ENCODE results near the gene TACC2.

Gene TACC2

DNA sequence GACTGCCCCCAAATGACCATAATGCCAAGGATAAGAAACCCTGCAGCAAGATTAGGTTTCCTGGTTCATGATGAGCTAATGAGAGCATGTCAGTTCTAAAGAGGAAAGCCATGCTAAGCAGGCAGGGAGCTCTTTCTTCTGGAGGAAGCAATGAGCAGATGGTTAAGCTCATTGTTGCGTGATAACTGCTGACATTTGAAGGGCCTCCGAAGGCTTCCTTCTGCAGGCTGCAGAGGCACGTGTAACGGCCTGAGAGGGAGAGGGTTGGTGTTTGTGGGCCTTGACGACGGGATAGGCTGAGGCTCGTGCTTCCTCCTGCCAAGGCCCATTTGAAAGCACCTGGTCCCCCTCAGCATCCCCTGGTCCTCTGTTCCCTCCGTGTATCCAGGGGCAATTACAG lies 218.6 kb downstream of the TACC2 start:
- no peaks in the 10 kb centered on the region for H4K20me1 ChIP-seq (ENCODE audit: insufficient read depth, low read length)
- H3K9me2 ChIP-seq (ENCODE audit: low read depth, low read length), result no peaks in the 10 kb centered on the region
- no peak overlapping the region for H3K9ac ChIP-seq (ENCODE audit: low read length)
- no peaks in the 10 kb centered on the region for H3K36me3 ChIP-seq (ENCODE audit: insufficient read depth, low read length)
- 0 out of 2 replicates have a peak, but pooled peaks cover 8% of the 10 kb centered on the region for H3K27me3 ChIP-seq (ENCODE audit: insufficient read depth, low read length)
- no peak overlapping the region for H3K27ac ChIP-seq (ENCODE audit: low read depth, low read length, poor library complexity, severe bottlenecking)
- no peak overlapping the region for H3K4me2 ChIP-seq (ENCODE audit: low read length)
- no peak overlapping the region for H2AFZ ChIP-seq (ENCODE audit: low read length)
- H3K4me1 ChIP-seq (ENCODE audit: insufficient read depth, low read length, severe bottlenecking), result no peaks in the 10 kb centered on the region
- H3K4me3 ChIP-seq (ENCODE audit: low read depth, low read length, poor library complexity, severe bottlenecking), result no peak overlapping the region
- no peak for TF ChIP-seq EZH2 (IDR thresholded peaks at IDR 0.05; ENCODE audit: borderline replicate concordance, low read length)
- H3K79me2 ChIP-seq (ENCODE audit: insufficient read depth, low read length), result no peaks in the 10 kb centered on the region
- no peaks in the 10 kb centered on the region for H3F3A ChIP-seq (ENCODE audit: insufficient read depth, low read length)
- no peaks in the 10 kb centered on the region for H3K9me3 ChIP-seq (ENCODE audit: low read length)

DNA sequence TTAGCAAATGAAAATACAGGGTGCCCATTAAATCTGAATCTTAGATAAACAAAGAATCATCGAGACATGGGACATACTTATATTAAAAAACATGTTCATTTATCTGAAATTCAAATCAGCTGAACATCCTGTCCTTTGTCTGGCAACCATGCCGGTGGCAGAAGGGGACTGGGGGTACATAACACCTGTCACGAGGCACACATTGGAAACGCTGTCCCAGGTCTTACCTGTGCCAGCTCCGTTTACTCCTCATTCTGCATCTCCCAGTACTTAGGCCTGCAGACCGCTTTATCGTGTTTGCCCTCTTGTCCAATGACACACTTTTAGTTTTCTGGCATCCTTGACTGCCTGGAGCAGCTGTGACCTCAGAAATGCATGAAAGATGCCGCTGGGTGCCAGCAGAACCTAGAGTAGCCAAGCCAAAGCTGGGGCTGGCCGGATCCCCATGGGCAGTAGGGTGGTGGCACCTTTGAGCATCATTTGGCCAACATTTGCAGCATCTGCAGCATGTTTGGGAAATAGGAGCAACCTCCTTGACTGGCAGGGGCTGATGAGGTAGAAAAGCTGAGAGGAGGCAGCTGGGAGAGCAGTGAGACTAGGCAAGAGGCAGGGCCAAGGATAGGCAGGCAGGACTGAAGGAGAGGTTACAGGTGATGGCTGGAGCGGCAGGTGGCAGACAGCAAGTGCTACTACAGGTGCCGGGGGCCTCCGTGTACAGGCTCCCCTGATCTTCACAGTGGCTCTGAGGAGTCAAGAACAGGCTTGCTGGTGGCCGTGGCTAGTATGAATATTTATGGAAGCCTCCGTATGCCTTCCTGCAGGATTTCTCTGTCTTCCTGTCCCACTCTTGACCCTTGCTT lies 219.8 kb downstream of the TACC2 start:
- H3F3A ChIP-seq (ENCODE audit: insufficient read depth, low read length), result no peaks in the 10 kb centered on the region
- no peaks in the 10 kb centered on the region for H3K79me2 ChIP-seq (ENCODE audit: insufficient read depth, low read length)
- no peak for TF ChIP-seq EZH2 (IDR thresholded peaks at IDR 0.05; ENCODE audit: borderline replicate concordance, low read length)
- TF ChIP-seq, protein P1, sequence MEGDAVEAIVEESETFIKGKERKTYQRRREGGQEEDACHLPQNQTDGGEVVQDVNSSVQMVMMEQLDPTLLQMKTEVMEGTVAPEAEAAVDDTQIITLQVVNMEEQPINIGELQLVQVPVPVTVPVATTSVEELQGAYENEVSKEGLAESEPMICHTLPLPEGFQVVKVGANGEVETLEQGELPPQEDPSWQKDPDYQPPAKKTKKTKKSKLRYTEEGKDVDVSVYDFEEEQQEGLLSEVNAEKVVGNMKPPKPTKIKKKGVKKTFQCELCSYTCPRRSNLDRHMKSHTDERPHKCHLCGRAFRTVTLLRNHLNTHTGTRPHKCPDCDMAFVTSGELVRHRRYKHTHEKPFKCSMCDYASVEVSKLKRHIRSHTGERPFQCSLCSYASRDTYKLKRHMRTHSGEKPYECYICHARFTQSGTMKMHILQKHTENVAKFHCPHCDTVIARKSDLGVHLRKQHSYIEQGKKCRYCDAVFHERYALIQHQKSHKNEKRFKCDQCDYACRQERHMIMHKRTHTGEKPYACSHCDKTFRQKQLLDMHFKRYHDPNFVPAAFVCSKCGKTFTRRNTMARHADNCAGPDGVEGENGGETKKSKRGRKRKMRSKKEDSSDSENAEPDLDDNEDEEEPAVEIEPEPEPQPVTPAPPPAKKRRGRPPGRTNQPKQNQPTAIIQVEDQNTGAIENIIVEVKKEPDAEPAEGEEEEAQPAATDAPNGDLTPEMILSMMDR (IDR thresholded peaks at IDR 0.05; ENCODE audit: low read length), result no peak
- H3K9ac ChIP-seq (ENCODE audit: low read length), result no peak overlapping the region
- peaks cover 8% of the 10 kb centered on the region; the same call in 1 of the 2 replicates for H3K27me3 ChIP-seq (ENCODE audit: insufficient read depth, low read length)
- no peak overlapping the region for H2AFZ ChIP-seq (ENCODE audit: low read length)
- H3K4me3 ChIP-seq (ENCODE audit: low read depth, low read length, poor library complexity, severe bottlenecking), result no peak overlapping the region
- no peak overlapping the region for H3K4me2 ChIP-seq (ENCODE audit: low read length)
- H3K27ac ChIP-seq (ENCODE audit: low read depth, low read length, poor library complexity, severe bottlenecking), result no peak overlapping the region
- H3K9me2 ChIP-seq (ENCODE audit: low read depth, low read length), result no peaks in the 10 kb centered on the region
- no peaks in the 10 kb centered on the region for H3K9me3 ChIP-seq (ENCODE audit: low read length)
- H3K4me1 ChIP-seq (ENCODE audit: insufficient read depth, low read length, severe bottlenecking), result no peaks in the 10 kb centered on the region
- H4K20me1 ChIP-seq (ENCODE audit: insufficient read depth, low read length), result no peaks in the 10 kb centered on the region
- no peaks in the 10 kb centered on the region for H3K36me3 ChIP-seq (ENCODE audit: insufficient read depth, low read length)

DNA sequence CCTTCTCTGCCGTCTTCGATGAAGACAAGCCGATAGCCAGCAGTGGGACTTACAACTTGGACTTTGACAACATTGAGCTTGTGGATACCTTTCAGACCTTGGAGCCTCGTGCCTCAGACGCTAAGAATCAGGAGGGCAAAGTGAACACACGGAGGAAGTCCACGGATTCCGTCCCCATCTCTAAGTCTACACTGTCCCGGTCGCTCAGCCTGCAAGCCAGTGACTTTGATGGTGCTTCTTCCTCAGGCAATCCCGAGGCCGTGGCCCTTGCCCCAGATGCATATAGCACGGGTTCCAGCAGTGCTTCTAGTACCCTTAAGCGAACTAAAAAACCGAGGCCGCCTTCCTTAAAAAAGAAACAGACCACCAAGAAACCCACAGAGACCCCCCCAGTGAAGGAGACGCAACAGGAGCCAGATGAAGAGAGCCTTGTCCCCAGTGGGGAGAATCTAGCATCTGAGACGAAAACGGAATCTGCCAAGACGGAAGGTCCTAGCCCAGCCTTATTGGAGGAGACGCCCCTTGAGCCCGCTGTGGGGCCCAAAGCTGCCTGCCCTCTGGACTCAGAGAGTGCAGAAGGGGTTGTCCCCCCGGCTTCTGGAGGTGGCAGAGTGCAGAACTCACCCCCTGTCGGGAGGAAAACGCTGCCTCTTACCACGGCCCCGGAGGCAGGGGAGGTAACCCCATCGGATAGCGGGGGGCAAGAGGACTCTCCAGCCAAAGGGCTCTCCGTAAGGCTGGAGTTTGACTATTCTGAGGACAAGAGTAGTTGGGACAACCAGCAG lies 221.7 kb downstream of the TACC2 start:
- Histone ChIP-seq H3K27me3 (ENCODE audit: insufficient read depth, low read length) (peaks cover 8% of the 10 kb centered on the region; the same call in 1 of the 2 replicates), H3K4me1 (ENCODE audit: insufficient read depth, low read length, severe bottlenecking) (no peaks in the 10 kb centered on the region), H3K27ac (ENCODE audit: low read depth, low read length, poor library complexity, severe bottlenecking) (no peak overlapping the region), H3K9ac (ENCODE audit: low read length) (no peak overlapping the region), H3K9me3 (ENCODE audit: low read length) (no peaks in the 10 kb centered on the region), H2AFZ (ENCODE audit: low read length) (no peak overlapping the region), H4K20me1 (ENCODE audit: insufficient read depth, low read length) (no peaks in the 10 kb centered on the region), H3K9me2 (ENCODE audit: low read depth, low read length) (no peaks in the 10 kb centered on the region), H3K4me3 (ENCODE audit: low read depth, low read length, poor library complexity, severe bottlenecking) (no peak overlapping the region), H3K4me2 (ENCODE audit: low read length) (no peak overlapping the region), H3F3A (ENCODE audit: insufficient read depth, low read length) (no peaks in the 10 kb centered on the region), H3K36me3 (ENCODE audit: insufficient read depth, low read length) (no peaks in the 10 kb centered on the region), H3K79me2 (ENCODE audit: insufficient read depth, low read length) (no peaks in the 10 kb centered on the region)
- TF ChIP-seq EZH2 (IDR thresholded peaks at IDR 0.05; ENCODE audit: borderline replicate concordance, low read length), result no peak

DNA sequence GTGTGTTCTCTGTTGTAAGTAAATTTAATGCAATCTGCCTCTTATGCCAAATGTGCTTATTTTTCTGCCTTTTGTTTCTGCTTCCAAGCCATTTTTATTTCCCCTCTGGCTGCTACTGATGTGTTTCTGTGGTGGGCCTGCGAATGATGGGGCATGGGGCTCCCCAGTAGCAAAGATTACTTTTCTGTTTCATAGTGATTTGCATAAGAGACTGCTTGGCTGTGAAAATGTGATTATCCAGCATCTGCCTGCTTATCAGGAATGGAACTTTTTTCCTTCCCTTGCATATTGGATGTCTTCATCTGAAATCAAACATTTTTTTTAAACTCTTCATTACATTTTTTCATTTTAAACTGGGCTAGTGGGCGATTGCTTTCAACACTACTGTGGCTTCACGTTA lies 224.4 kb downstream of the TACC2 start:
- no peaks in the 10 kb centered on the region for H3K36me3 ChIP-seq (ENCODE audit: insufficient read depth, low read length)

More for the DNA sequence above, 224.4 kb downstream of the TACC2 start:
- Histone ChIP-seq H2AFZ (ENCODE audit: low read length) (no peak overlapping the region), H3K79me2 (ENCODE audit: insufficient read depth, low read length) (no peaks in the 10 kb centered on the region), H3K9me2 (ENCODE audit: low read depth, low read length) (no peaks in the 10 kb centered on the region), H3K4me2 (ENCODE audit: low read length) (no peak overlapping the region), H3K4me1 (ENCODE audit: insufficient read depth, low read length, severe bottlenecking) (no peaks in the 10 kb centered on the region), H3K27ac (ENCODE audit: low read depth, low read length, poor library complexity, severe bottlenecking) (no peak overlapping the region), H3K27me3 (ENCODE audit: insufficient read depth, low read length) (peaks cover 5% of the 10 kb centered on the region; the same call in 1 of the 2 replicates), H3K9ac (ENCODE audit: low read length) (no peak overlapping the region), H4K20me1 (ENCODE audit: insufficient read depth, low read length) (no peaks in the 10 kb centered on the region), H3F3A (ENCODE audit: insufficient read depth, low read length) (no peaks in the 10 kb centered on the region), H3K9me3 (ENCODE audit: low read length) (no peaks in the 10 kb centered on the region), H3K4me3 (ENCODE audit: low read depth, low read length, poor library complexity, severe bottlenecking) (no peak overlapping the region)
- TF ChIP-seq EZH2 (IDR thresholded peaks at IDR 0.05; ENCODE audit: borderline replicate concordance, low read length), result no peak
- TF ChIP-seq, protein P1 (IDR thresholded peaks at IDR 0.05; ENCODE audit: low read length), result no peak
